NCI-H345 (cell line): ENCODE data around the gene HOXD4.

Source experiments
- DNase-seq: peaks from one replicate; lab custom pipeline; 2025; lab: John Stamatoyannopoulos, UW

HOXD4 gene

DNA sequence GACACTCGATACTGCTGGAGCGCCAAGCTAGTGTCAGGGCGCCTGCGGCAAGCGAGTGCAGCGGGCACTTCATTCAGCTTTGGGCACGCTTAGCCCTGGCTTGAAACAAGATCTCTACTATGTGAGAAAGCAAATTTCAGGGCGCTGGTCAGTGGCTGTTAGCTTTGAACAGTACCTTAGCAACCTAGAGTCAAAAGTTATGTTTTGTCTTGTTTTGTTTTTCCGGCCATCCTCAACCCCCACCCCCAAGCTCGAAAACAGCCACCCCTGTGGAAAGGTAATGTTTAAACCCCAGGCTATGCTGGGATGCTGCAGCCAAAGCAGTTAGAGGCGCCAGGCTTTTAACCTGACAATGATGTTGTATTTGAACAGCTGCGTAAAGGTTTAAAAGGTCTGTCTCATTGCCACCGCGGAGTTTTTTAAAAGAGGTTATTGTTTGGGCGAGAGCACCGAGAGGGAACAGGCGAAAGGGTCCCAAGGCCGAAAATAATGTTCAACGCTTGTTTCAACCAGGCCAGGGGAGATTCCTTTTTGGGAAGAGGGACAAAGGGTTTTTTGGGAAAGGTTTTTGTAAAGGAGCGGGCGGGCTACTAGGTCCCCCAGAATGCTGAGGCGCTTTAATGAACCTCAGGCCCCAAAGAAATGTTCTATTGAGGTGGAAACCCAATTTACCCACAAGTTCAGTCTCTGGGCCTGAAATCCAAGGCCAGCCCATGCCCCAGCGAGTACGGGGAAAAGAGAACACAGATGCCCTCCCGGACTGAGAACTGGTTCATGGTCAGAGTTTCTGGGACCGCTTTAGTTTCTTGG, 37.0 kb upstream of the HOXD4 start:
- peak; percentile 82 for DNase-seq

DNA sequence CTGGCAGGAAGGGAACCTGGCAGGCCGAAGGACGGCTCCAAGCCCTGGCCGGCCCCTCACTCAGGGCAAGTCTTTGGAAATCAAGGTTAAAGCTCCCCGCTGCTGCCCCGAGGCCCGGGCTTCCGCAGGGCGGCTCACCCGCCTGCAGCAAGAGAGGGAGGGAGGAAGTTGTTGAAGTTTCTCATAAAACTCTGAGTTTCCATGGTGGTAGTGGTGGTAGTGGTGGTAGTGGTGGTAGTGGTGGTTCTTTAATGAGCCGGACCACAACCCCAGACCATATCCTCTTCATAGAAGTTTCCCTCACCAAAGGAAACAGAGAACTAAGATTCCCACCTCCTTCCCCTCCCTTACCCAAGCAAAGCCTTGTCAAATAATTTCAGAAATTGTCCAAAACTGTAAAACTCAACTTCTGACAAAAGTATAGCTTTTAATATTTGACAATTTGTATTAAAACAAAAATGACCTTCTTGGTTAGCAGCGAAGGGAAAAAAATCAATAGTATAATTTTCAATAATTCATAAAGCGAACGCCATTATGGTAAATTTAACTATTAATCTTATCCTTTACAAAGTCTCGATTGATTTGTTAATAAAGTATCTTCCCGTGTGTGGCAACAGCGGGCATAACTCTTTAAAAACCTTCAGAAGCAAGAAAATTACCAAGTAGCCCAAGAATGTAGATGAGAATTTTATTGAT, 36.3 kb upstream of the HOXD4 start:
- no peak for DNase-seq

DNA sequence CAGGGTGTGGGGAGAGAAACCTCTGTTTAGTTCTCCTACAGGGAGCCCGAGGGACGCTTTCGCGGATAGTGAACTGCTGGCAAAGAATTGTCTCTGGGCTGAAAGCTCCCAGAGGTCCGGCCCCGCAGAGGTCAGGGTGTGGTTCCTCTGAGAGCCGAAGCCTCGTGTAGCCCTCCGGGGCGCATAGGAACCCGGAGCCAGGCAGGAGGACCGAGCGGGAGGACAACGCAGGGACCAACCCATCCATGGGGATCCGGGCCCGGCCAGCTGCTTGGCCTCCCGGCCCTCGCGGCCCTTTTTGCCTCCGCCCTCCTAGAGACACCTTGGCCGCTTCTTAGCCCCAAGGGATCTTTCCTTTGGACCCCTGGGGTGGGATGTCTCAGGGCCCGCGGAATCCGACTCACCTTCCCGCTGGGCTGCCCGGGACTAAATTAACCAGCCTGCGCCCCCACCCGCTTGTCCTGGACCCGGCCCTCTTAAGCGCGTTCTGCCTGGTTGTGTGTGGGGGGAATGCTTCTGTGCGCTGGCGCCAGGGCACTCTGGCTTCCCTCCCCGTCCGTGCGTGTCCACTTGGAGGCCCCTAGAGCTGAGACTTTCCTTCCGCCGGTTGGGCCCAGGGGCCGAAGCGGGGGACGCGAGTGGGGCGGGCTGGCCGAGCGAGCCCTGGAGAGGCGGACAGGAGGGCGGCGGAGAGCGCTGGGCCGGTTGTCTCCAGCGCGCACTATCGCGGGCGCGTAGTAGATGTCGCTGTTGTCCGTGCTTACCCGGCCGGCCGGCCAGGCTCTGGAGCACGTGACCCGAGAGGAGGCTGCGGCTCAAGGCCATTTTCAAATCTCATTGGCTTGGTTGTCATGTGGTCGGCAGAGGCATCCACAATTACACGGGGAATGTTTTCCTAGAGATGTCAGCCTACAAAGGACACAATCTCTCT, 35.2 kb upstream of the HOXD4 start, which contains the start of gene HOXD10:
Gene HOXD10 (plus strand): TSS at position 896 of the 931 bp plus-strand sequence. CDS start 56 bp downstream, outside the sequence.
- DNase-seq, result no peak

DNA sequence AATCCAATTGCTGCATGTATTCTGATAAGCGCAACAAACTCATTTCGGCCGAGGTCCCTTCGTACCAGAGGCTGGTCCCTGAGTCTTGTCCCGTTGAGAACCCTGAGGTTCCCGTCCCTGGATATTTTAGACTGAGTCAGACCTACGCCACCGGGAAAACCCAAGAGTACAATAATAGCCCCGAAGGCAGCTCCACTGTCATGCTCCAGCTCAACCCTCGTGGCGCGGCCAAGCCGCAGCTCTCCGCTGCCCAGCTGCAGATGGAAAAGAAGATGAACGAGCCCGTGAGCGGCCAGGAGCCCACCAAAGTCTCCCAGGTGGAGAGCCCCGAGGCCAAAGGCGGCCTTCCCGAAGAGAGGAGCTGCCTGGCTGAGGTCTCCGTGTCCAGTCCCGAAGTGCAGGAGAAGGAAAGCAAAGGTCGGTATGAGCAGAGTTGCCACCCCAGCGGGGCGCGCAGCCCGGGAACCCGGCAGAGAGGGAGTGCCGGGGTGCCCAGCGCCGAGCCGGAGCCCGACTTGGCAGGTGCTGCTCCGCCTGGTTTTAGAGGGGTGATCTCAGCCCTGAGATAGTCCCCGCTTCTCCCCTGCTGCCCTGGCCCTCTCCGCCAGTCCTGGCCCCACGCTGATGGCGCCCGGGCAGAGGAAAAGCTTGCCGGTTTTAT, 34.1 kb upstream of the HOXD4 start:
- no peak for DNase-seq

DNA sequence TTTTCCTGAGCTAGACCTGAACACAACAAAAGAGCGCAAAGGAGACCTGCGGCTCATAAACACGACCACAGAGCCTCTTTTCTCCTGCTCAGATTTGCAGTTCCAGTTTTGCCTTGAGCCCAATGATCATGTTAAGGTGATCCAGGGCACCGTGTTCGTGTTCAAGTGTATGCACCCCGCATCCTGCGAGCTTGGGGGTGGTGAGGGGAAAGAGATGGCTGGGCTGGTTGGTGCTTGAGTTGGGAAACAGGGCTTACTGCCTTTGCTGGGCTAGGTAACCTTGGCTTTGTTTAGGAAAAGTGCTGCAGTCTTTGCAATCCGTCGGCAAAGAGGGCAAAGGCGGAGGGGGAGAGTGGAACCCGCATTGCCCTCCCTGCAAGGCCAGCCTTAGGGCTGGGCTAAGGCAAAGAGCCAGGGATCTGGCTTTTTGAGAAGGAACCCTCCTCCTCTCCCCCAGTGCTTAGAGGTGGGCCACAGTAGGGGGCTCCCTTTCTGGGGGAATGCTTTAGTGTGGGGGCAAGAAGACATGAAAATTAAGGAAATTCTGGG, 33.5 kb upstream of the HOXD4 start:
- no peak for DNase-seq

DNA sequence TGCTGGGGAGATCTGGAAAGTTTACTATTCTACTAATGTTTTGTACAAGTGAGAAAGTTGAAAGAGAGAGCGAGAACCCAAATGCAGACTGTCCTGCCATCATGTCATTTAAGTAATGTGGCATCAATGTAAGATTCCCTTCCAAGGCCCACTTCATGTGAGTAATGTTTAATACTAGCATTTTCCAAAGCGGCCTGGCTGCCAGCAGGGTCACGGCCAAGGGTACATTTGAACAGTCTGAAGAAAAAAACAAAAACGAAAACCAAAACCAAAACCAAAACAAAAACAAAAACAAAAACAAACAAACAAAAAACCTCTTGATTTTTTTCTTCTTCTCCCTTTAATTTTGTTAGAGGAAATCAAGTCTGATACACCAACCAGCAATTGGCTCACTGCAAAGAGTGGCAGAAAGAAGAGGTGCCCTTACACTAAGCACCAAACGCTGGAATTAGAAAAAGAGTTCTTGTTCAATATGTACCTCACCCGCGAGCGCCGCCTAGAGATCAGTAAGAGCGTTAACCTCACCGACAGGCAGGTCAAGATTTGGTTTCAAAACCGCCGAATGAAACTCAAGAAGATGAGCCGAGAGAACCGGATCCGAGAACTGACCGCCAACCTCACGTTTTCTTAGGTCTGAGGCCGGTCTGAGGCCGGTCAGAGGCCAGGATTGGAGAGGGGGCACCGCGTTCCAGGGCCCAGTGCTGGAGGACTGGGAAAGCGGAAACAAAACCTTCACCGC, 32.6 kb upstream of the HOXD4 start:
- no peak for DNase-seq

DNA sequence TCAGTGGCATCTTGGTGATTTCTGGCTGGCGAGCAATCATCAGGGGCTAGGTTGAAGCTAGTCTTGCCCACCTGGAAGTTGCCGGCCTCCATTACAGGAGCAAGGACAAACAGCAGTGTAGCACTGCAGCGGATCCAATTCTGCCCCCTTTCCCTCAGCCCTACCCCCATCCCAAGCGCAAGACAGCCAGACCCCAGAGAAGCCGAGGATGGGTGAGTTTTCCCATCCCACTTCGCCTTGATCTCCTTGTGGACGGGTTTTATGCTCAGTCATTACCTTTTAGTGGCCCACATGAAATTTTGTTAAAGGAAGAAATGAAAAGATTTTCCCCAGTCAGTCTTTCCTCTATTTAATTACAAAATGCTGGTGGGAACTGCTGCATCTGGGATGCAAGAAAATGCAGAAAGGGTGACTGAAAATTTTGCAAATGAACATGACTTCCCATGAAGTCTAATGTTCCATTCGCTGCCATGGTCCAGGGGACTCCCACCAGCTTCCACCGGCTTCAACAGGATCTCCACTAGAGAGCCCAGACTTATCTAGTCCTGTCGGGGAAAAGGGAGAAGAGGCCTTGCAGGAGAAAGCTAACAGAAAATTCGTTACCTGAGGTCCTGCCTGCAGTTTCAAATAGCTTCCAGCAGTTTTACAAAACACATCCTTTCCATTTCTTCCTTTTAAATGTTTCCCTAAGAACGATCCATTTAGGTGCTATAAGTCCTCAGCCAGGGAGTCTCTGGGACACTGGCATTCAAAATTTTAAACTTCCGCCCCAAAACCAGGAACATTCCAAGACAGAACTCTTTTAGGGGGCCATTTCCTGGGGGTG, 30.8 kb upstream of the HOXD4 start:
- DNase-seq, result no peak

DNA sequence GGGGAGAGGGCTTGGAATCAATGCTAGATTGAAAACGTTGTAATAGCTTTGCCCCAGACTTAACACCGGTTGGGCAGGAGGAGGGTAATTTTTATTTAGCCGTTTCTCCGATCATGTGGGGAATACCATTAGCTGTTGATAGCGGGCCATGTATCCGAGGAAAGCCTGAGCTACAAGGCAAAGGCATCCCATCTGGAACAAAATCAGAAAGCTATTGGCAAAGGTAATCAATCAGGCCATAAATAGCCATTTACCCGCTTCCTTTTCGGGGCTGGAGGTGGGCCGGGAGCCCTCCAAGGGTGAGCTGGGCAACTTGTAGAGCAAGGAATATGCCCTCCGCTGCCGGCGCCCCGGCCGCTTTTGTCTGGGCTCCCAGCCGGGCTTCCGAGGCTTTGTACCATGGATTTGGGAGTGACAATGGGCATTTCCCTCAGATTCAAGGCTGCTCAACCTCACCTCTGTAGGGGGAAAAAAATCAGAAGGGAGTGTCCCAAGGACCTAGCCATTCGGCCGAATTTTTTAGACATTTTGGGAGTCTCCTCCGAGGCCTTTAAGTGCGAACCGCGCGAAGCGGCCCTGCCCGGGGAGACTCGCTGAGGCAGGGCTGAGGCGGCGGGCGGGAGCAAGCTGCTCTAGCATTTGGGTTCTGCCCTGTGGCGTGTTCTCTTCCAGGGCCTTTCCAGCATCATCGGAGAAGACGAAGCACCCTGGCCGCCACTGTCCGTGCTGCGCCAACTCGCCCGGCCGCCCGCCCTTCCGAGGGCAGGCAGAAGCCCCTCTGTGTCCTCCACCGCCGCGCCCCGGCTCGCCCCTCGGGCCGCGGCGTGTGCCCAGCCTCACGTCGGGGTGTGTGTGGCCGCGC, 29.9 kb upstream of the HOXD4 start:
- no peak for DNase-seq

DNA sequence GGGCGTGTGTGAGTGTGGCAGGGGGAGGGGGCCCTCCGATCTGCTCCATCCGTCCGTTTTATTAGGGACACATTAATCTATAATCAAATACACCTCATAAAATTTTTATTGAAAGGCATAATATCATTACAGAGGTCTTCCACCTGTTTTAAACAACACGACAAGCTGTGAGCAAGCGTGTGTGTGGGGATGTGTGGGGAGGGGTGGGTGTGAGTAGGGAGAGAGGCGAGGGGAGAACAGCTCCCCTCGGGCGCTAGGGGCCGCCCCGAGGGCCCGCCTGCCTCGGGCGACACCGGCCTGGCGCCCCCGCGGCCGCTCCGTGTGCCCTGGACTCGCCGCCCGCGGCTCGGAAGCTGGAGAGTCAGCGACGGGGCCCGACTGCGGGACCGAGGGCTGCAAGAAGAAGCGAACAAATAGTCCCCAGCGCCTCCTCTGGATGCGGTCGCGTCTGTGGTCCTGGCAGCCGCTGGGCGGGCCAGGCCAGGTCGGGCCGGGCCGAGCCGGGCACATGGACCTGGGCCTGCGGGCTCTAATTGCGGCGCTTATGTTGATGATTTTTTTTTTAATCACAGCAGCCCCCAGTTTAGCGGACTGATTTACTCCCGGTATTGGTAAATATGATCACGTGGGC, 29.2 kb upstream of the HOXD4 start:
- peak; percentile 57 for DNase-seq

DNA sequence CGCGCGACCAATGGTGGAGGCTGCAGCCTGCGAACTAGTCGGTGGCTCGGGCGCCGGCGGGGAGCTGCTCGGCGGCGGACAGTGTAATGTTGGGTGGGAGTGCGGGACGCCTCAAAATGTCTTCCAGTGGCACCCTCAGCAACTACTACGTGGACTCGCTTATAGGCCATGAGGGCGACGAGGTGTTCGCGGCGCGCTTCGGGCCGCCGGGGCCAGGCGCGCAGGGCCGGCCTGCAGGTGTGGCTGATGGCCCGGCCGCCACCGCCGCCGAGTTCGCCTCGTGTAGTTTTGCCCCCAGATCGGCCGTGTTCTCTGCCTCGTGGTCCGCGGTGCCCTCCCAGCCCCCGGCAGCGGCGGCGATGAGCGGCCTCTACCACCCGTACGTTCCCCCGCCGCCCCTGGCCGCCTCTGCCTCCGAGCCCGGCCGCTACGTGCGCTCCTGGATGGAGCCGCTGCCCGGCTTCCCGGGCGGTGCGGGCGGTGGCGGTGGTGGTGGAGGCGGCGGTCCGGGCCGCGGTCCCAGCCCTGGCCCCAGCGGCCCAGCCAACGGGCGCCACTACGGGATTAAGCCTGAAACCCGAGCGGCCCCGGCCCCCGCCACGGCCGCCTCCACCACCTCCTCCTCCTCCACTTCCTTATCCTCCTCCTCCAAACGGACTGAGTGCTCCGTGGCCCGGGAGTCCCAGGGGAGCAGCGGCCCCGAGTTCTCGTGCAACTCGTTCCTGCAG, 28.5 kb upstream of the HOXD4 start, which contains the start of gene HOXD9:
Gene HOXD9 (plus strand): TSS at position 37 of the 728 bp plus-strand sequence. CDS start 50 bp downstream, at position 87.
- DNase-seq, result peak; percentile 67

DNA sequence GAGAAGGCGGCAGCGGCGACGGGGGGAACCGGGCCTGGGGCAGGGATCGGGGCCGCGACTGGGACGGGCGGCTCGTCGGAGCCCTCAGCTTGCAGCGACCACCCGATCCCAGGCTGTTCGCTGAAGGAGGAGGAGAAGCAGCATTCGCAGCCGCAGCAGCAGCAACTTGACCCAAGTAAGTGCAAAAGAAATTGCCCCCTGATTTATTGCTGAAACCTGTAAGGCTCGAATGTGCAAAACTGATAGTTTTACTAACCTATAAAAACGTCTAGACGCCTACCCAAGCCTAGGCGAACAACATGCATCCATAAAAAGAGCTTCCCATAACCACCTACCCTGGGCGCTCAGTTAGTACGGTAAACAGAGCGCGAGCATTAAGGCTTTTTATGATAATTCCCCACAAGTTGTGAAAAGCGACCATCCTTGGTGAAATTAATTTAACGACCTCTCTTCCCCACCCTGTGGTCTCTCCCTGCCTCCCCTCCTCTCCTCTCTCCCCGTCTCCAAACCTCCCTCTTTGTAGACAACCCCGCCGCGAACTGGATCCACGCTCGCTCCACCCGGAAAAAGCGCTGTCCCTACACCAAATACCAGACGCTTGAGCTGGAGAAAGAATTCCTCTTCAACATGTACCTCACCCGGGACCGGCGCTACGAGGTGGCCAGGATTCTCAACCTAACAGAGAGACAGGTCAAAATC, 27.8 kb upstream of the HOXD4 start:
- DNase-seq, result no peak

DNA sequence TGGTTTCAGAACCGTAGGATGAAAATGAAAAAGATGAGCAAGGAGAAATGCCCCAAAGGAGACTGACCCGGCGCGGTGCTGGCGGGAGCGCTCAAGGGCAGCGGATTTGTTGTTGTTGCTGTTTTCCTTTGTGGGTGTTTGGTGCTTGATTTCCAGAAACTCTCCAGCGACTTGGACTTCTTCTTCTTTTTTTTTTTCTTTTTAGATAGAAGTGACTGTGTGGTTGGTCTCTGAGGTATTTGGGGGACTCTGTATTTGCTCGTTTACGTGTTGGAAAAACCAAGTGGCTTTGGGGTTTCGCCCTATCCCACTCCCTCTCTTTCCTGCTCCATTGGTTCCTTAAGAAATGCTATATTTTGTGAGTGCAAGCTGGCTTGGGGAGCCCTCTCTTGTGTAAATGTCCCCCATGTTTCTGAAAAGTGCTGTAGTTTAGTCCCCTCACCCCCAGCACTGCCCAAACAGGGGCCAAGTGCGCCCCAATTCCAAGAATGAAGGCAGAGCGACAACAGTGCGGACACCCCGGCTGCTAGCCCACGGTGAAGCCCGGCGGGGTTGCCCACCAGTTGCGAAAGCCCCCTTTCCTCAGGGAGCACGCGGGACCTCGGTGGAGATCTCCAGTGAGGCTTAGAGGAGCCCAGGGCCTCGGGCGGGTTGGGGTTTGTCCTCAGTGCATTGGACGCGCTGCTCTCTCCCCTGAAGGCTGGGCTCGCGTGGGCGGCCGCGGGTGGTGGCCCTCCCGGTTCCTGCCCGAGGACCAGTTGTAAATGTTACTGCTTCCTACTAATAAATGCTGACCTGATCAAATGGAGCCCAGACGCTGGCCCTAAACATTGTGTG, 27.0 kb upstream of the HOXD4 start:
- no peak for DNase-seq

DNA sequence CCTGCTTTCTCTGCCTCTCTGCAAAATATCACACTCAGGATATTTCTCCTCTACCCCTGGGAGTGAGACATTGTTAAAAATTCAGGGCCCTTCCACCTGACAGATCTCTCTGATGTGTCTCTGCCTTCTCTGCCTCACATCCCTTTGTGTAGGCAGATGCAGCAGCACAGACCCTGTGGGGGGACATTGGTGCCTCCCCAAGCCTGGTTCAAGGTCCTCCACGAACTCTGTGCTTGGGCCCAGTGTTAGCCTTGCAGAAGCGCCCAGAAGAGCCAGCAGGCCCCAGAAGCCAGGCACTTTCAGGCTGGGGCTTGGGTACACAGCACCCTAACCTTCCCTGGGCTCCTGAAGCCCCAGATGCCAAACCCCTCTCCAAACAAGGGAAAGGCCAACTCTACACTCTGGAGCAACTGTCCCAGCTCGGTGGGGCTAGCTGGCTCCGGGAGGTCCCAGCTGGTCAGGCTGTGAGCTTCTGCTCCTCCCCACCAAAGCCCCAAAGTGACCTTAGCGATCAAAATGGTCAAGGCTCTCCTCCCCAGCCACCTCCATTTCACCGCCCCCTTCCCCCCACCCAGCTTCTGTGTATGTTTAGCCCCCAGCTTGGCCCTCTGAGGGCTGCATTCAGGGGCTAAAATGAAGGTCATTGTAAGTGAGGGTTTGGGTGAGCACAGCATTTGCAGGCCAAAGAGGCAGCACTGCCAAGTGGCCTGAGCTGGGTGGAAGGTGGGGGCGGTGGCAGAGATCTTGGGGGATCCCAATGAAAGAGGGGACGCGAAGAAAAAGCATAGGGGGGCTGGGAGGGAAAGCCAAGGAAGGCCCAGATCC, 26.2 kb upstream of the HOXD4 start:
- DNase-seq, result no peak

DNA sequence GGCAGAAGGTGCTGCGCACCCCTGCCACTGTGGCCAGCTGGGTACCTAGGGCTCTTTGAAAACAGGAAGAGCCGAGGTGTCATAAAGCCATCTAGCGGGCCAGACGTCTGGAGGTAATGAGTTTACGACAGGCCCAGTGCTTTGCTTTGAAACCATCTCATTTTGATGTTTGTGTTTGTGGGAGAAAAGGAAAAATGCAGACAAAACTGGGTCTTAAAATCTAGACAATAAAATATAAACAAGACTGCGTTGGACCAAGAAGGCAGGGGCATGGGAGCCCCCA, 25.6 kb upstream of the HOXD4 start:
- no peak for DNase-seq
